Measurements from ENCODE around the gene PEPD. TPM values are rescaled to one million over a fixed set of nuclear protein-coding genes. Genes with fewer than 3 reads are reported as not detected.
A peak's percentile ranks its signal among the peaks of the same experiment; 100 is the strongest.

Gene PEPD
- total and polyA plus RNA-seq, 2 experiments from 2014 or later: 141 to 175 TPM

GRCh38 chr19:33523167-33523566 is 1.6 kb upstream of the PEPD start:
- no peaks in the 10 kb centered on the region for H3K9me2 ChIP-seq (replicated peaks; ENCODE audit: insufficient read depth)
- no peak for DNase-seq (ENCODE audit: low spot score)
- no peak overlapping the region for H3K27ac ChIP-seq
- no peak overlapping the region for H3K4me3 ChIP-seq
- no peak overlapping the region for H2AFZ ChIP-seq
- no peak overlapping the region for H3K4me2 ChIP-seq
- no peaks in the 10 kb centered on the region for H3K36me3 ChIP-seq (replicated peaks; ENCODE audit: insufficient read depth, low read depth)
- H3K27me3 ChIP-seq: peaks cover 7% of the 10 kb centered on the region
- H3K9me3 ChIP-seq (ENCODE audit: low read depth): no peaks in the 10 kb centered on the region
- no peak for TF ChIP-seq CTCF (IDR thresholded peaks at IDR 0.05; ENCODE audit: poor library complexity)
- no peak for TF ChIP-seq EZH2phosphoT487 (IDR thresholded peaks at IDR 0.05; ENCODE audit: low read depth, severe bottlenecking, unreplicated experiment)
- WGBS (ENCODE audit: low lambda C conversion rate, missing lambda C conversion rate): 24% methylated on average over 2 of the region's 2 CpGs
- H3K4me1 ChIP-seq (ENCODE audit: insufficient read depth): peaks cover 9% of the 10 kb centered on the region
- H3K79me2 ChIP-seq: peaks cover 21% of the 10 kb centered on the region
- H4K20me1 ChIP-seq (ENCODE audit: insufficient read depth, poor library complexity, severe bottlenecking): no peaks in the 10 kb centered on the region

- Histone ChIP-seq H3K27me3 (no peaks in the 10 kb centered on the region), H3K9me3 (ENCODE audit: low read depth) (no peaks in the 10 kb centered on the region), H3K4me2 (peak overlapping the region; percentile 72), H4K20me1 (ENCODE audit: insufficient read depth, poor library complexity, severe bottlenecking) (no peaks in the 10 kb centered on the region), H3K79me2 (peaks cover 27% of the 10 kb centered on the region), H3K9me2 (replicated peaks; ENCODE audit: insufficient read depth) (no peaks in the 10 kb centered on the region), H3K36me3 (replicated peaks; ENCODE audit: insufficient read depth, low read depth) (no peaks in the 10 kb centered on the region), H2AFZ (peak overlapping the region; percentile 71), H3K4me3 (peak overlapping the region; percentile 9), H3K27ac (no peak overlapping the region), H3K4me1 (ENCODE audit: insufficient read depth) (peaks cover 9% of the 10 kb centered on the region)
- DNase-seq (ENCODE audit: low spot score): no peak
- TF ChIP-seq EZH2phosphoT487 (IDR thresholded peaks at IDR 0.05; ENCODE audit: low read depth, severe bottlenecking, unreplicated experiment) (no peak), EZH2 (IDR thresholded peaks at IDR 0.05; ENCODE audit: borderline replicate concordance) (no peak), CTCF (IDR thresholded peaks at IDR 0.05; ENCODE audit: poor library complexity) (no peak)
- 88% methylated on average over 5 of the region's 5 CpGs for WGBS (ENCODE audit: low lambda C conversion rate, missing lambda C conversion rate)
Observed at GRCh38 chr19:33522371-33522662, 726 bp upstream of the PEPD start.

GRCh38 chr19:33520844-33521479 is 629 bp downstream of the PEPD start:
- H2AFZ ChIP-seq: peak overlapping the region; percentile 64
- H3K9me2 ChIP-seq (replicated peaks; ENCODE audit: insufficient read depth): no peaks in the 10 kb centered on the region
- TF ChIP-seq EZH2 (IDR thresholded peaks at IDR 0.05; ENCODE audit: borderline replicate concordance) (no peak), CTCF (IDR thresholded peaks at IDR 0.05; ENCODE audit: poor library complexity) (no peak), EZH2phosphoT487 (IDR thresholded peaks at IDR 0.05; ENCODE audit: low read depth, severe bottlenecking, unreplicated experiment) (no peak)
- no peaks in the 10 kb centered on the region for H3K9me3 ChIP-seq (ENCODE audit: low read depth)
- peaks cover 9% of the 10 kb centered on the region for H3K4me1 ChIP-seq (ENCODE audit: insufficient read depth)
- peak overlapping the region; percentile 72 for H3K4me2 ChIP-seq
- H3K27ac ChIP-seq: peak overlapping the region; percentile 41
- peak overlapping the region; percentile 81 for H3K4me3 ChIP-seq
- H3K27me3 ChIP-seq: no peaks in the 10 kb centered on the region
- WGBS (ENCODE audit: low lambda C conversion rate, missing lambda C conversion rate): 7% methylated on average over 17 of the region's 18 CpGs
- H3K79me2 ChIP-seq: peaks cover 41% of the 10 kb centered on the region
- H3K36me3 ChIP-seq (replicated peaks; ENCODE audit: insufficient read depth, low read depth): no peaks in the 10 kb centered on the region
- DNase-seq (ENCODE audit: low spot score): peak; percentile 46
- peaks cover 11% of the 10 kb centered on the region for H4K20me1 ChIP-seq (ENCODE audit: insufficient read depth, poor library complexity, severe bottlenecking)

All from hepatocyte (in vitro differentiated cells).